SH-SY5Y (cell line): ENCODE data around the gene CR1.

Experiments used
- GATA2 ChIP-seq: IDR thresholded peaks from 2 replicates; pipeline ENCODE4 v1.6.1; 2011; ENCODE audit warnings: mild to moderate bottlenecking, low read depth, low read length
- GATA3 ChIP-seq: IDR thresholded peaks from 2 replicates; pipeline ENCODE4 v1.6.1; 2011; ENCODE audit warnings: low read depth, mild to moderate bottlenecking, low read length, moderate library complexity

- TF ChIP-seq GATA3 (no peak), GATA2 (no peak)
Measured at GRCh38 chr1:207518608-207519236, 22.8 kb downstream of the CR1 start.
